GM06990 (cell line): ENCODE results near the gene NUP107.

Experiments used
- DNase-seq: peaks from one replicate; pipeline ENCODE4 v3.0.0-alpha.2; 2011; ENCODE audit not compliant: insufficient read length; ENCODE audit errors: extremely low read depth
- H3K27me3 ChIP-seq: replicated peaks from 2 replicates; pipeline ENCODE4 v1.6.0; 2011; ENCODE audit warnings: low read length; ENCODE audit not compliant: control insufficient read depth, insufficient read depth
- H3K36me3 ChIP-seq: 2 replicates; pipeline ENCODE4 v1.5.1; 2011; ENCODE audit warnings: low read length; ENCODE audit not compliant: control insufficient read depth, insufficient read depth
- H3K4me3 ChIP-seq: replicated peaks from 2 replicates; pipeline ENCODE4 v1.5.1; 2011; ENCODE audit warnings: low read depth, mild to moderate bottlenecking, control low read depth, low read length
- TF ChIP-seq, protein P1 (sequence below): IDR thresholded peaks from 2 replicates; pipeline ENCODE4 v1.5.1; 2011; ENCODE audit warnings: low read length, control low read depth, mild to moderate bottlenecking, inconsistent platforms; ENCODE audit not compliant: insufficient read depth, poor library complexity, severe bottlenecking

The NUP107 gene

DNA sequence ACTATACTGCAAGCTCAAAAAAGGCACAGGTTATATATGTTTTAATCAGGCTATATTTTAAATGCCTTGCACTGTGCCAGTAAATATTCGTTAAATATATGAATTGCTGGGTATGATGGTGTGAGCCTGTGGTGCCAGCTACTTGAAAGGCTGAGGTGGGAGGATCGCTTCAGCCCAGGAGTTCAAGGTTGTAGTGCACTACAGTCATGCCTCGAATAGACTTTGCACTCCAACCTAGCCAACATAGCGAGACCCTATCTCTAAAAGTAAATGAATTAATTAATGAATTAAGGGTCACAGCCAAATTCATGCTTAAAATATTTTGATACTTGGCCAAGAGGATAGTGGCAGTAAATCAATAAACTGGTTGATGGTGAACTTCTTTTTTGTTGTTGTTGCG lies 99.0 kb downstream of the NUP107 start:
- H3K27me3 ChIP-seq, result no peaks in the 10 kb centered on the region
- TF ChIP-seq, protein P1, sequence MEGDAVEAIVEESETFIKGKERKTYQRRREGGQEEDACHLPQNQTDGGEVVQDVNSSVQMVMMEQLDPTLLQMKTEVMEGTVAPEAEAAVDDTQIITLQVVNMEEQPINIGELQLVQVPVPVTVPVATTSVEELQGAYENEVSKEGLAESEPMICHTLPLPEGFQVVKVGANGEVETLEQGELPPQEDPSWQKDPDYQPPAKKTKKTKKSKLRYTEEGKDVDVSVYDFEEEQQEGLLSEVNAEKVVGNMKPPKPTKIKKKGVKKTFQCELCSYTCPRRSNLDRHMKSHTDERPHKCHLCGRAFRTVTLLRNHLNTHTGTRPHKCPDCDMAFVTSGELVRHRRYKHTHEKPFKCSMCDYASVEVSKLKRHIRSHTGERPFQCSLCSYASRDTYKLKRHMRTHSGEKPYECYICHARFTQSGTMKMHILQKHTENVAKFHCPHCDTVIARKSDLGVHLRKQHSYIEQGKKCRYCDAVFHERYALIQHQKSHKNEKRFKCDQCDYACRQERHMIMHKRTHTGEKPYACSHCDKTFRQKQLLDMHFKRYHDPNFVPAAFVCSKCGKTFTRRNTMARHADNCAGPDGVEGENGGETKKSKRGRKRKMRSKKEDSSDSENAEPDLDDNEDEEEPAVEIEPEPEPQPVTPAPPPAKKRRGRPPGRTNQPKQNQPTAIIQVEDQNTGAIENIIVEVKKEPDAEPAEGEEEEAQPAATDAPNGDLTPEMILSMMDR, result no peak
- no peak for DNase-seq
- no peaks in the 10 kb centered on the region for H3K36me3 ChIP-seq
- no peak overlapping the region for H3K4me3 ChIP-seq

DNA sequence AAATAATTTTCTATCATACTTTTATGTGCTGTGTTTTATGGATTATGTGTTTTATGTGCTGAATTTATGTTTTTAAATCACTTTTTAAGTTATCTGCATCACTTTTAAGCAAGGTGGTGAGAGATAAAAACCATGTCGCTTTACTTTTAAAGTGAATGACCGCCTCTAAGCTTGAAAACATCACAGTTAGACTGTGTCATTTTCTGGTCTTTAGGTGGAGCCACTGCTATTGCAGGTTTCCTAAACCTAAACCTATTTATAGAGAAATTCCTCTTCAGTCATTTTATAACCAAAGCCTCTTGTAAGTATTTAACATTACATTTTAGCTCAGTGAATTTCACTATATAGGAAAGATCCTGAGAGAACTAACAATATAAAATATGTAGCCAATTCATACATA lies 100.2 kb downstream of the NUP107 start:
- DNase-seq, result no peak
- Histone ChIP-seq H3K36me3 (no peaks in the 10 kb centered on the region), H3K4me3 (no peak overlapping the region), H3K27me3 (no peaks in the 10 kb centered on the region)
- TF ChIP-seq, protein P1, result peak; percentile 22

DNA sequence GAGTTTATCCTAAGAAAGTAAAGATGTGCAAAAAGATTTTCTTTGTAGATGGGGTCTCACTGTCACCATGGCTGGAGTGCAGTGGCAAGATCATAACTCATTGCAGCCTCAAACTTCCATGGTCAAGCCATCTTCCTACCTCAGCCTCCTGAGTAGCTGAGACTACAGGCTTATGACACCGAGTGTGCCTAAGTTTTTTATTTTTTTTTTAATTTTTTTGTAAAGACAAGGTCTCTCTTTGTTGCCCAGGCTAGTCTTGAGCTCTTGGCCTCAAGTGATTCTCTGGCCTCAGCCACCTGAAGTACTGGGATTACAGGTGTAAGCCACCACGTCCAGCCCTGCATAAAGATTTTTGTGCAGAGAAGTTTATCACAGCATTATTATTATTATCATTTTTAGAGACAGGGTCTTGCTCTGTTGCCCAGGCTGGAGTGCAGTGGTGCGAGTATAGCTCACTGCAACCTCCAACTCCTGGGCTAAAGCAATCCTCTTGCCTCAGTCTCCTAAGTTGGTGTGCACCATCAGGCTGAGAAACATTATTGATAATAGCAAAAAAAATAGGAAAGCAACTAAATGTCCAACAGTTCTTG lies 101.9 kb downstream of the NUP107 start:
- no peak overlapping the region for H3K4me3 ChIP-seq
- TF ChIP-seq, protein P1, result no peak
- no peaks in the 10 kb centered on the region for H3K27me3 ChIP-seq
- DNase-seq, result no peak
- H3K36me3 ChIP-seq, result no peaks in the 10 kb centered on the region

DNA sequence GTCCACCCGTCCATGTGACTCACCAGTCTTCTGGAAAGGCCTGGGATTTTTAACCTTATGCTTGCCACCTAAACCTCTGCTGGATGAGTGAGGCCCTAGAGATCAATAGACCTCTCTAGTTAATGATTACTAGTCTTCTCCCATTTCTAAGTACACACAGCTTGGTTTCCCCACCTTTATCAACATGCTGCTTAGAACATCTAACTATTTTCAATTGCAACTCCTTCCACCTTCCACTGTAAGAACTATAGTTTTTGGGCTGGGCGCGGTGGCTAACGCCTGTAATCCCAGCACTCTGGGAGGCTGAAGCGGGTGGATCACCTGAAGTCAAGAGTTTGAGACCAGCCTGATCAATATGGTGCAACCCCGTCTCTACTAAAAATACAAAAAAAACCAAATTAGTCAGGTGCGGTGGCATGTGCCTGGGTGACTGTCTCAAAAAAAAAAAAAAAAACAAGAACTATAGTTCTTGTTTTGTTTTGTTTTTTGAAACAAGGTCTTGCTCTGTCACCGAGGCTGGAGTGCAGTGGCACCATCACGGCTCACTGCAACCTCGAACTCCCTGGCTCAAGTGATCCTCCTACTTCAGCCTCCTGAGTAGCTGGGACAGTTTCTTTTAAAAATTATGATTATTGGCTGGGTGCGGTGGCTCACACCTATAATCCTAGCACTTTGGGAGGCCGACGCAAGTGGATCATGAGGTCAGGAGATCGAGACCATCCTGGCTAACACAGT lies 102.5 kb downstream of the NUP107 start:
- H3K36me3 ChIP-seq, result no peaks in the 10 kb centered on the region
- TF ChIP-seq, protein P1, result no peak
- H3K27me3 ChIP-seq, result no peaks in the 10 kb centered on the region
- no peak for DNase-seq
- no peak overlapping the region for H3K4me3 ChIP-seq

DNA sequence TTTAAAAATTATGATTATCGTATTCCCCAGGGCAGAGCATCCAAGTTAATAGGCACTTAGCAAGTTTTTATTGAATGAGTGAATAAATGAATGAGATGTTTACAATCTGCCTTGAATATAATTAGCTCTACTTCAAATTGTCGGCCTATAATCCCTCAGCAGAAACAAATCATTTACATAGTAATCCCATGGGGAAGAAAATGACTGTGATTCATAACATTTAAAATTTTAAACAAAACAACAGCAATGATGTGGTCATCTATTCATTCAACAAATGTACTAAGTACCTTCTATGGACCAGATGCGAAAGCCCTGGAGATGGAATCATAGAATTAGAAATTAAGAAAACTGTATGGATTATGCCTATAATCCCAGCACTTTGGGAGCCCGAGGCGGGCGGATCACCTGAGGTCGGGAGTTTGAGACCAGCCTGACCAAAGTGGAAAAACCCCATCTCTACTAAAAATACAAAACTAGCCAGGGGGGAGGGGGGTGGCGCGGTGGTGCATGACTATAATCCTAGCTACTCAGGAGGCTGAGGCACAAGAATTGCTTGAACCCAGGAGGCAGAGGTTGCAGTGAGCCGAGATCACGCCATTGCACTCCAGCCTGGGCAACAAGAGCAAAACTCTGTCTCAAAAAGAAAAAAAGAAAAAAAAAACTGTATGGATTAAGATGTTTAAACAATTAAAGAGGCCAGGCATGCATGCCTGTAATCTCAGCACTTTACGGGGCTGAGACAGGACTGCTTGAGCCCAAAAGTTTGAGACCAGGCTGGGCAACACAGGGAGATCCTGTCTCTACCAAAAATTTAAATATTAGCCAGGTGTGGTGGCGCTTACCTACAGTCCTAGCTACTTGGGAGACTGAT lies 103.5 kb downstream of the NUP107 start:
- H3K4me3 ChIP-seq, result no peak overlapping the region
- no peaks in the 10 kb centered on the region for H3K27me3 ChIP-seq
- no peaks in the 10 kb centered on the region for H3K36me3 ChIP-seq
- DNase-seq, result no peak
- TF ChIP-seq, protein P1, result no peak
